G401 (cell line): ENCODE results near the gene NAT8. TPM values are rescaled to one million over a fixed set of nuclear protein-coding genes. Genes with fewer than 3 reads are reported as not detected.
"Not testable (repeated sequence)": the region's sequence is repeated elsewhere in the genome, so short reads cannot be mapped to it uniquely, and the experiment has no call there.

Experiments used
- DNase-seq: peaks from one replicate; pipeline ENCODE4 v3.0.0-alpha.2; 2015; ENCODE audit warnings: low spot score
- in situ Hi-C: cut with HindIII; loops from 2 replicates; pipeline ENCODE4 v1.10.0; 2016; ENCODE audit warnings: low sequenced_read_pairs, mixed read lengths
- total RNA-seq: library from RNA; depleted of rRNA; stranded (reverse); fragments of >200 nt; shearing (Covaris generic); gene quantifications from 2 replicates; pipeline ENCODE4 v1.2.3, GENCODE V29; 2014; rRNA removed

NAT8 gene
- not detected in 2 replicates for total RNA-seq

GRCh38 chr2:73642338-73643018, at the start of gene NAT8:
NAT8 (minus strand) TSS chr2:73642422; CDS start chr2:73641628, 794 bp downstream.
- in situ Hi-C loops: no loop called here
- no peak for DNase-seq

GRCh38 chr2:73690372-73691088, 48.3 kb upstream of the NAT8 start:
- peak; percentile 26 for DNase-seq
- in situ Hi-C loops: not testable (repeated sequence)

- DNase-seq, in situ Hi-C loops: not testable (repeated sequence)
These were observed 46.3 kb upstream of the NAT8 start for GRCh38 chr2:73688494-73688893.

- no peak for DNase-seq
- in situ Hi-C loops: no loop called here
These were observed 43.7 kb upstream of the NAT8 start for GRCh38 chr2:73685764-73686438.

- in situ Hi-C loops, DNase-seq: not testable (repeated sequence)
These were observed 42.7 kb upstream of the NAT8 start for GRCh38 chr2:73684905-73685304.

GRCh38 chr2:73684325-73684724, 42.1 kb upstream of the NAT8 start:
- DNase-seq, in situ Hi-C loops: not testable (repeated sequence)

GRCh38 chr2:73679951-73680571, 37.8 kb upstream of the NAT8 start:
- DNase-seq: peak; percentile 77

GRCh38 chr2:73679237-73679636, 37.0 kb upstream of the NAT8 start:
- in situ Hi-C loops, DNase-seq: not testable (repeated sequence)

More at GRCh38 chr2:73679951-73680571, 37.8 kb upstream of the NAT8 start:
- in situ Hi-C loops: not testable (repeated sequence)

- in situ Hi-C loops, DNase-seq: not testable (repeated sequence)
These were observed 35.8 kb upstream of the NAT8 start for GRCh38 chr2:73678008-73678407.

GRCh38 chr2:73676211-73676610, 34.0 kb upstream of the NAT8 start:
- DNase-seq, in situ Hi-C loops: not testable (repeated sequence)

GRCh38 chr2:73674696-73675157, 32.5 kb upstream of the NAT8 start:
- DNase-seq, in situ Hi-C loops: not testable (repeated sequence)

GRCh38 chr2:73669976-73670375, 27.8 kb upstream of the NAT8 start:
- DNase-seq, in situ Hi-C loops: not testable (repeated sequence)

- in situ Hi-C loops, DNase-seq: not testable (repeated sequence)
These were observed 25.0 kb upstream of the NAT8 start for GRCh38 chr2:73667239-73667638.

- in situ Hi-C loops: no loop called here
- DNase-seq: no peak
These were observed 12.0 kb upstream of the NAT8 start for GRCh38 chr2:73654175-73654574.

GRCh38 chr2:73652348-73652747, 10.1 kb upstream of the NAT8 start:
- in situ Hi-C loops: no loop called here
- no peak for DNase-seq

- in situ Hi-C loops: no loop called here
- DNase-seq: no peak
These were observed 9.5 kb upstream of the NAT8 start for GRCh38 chr2:73651591-73652230.

- in situ Hi-C loops, DNase-seq: not testable (repeated sequence)
These were observed 5.5 kb upstream of the NAT8 start for GRCh38 chr2:73647690-73648089.

- in situ Hi-C loops: no loop called here
- no peak for DNase-seq
These were observed 507 bp downstream of the NAT8 start for GRCh38 chr2:73641767-73642062.
